Measurements from ENCODE around the gene BMPER. TPM values are rescaled to one million over a fixed set of nuclear protein-coding genes. Genes with fewer than 3 reads are reported as not detected.

BMPER gene
- total RNA-seq, 4 donors from 2014 or later = 3.1 to 33.3 (median 8.0) TPM

DNA sequence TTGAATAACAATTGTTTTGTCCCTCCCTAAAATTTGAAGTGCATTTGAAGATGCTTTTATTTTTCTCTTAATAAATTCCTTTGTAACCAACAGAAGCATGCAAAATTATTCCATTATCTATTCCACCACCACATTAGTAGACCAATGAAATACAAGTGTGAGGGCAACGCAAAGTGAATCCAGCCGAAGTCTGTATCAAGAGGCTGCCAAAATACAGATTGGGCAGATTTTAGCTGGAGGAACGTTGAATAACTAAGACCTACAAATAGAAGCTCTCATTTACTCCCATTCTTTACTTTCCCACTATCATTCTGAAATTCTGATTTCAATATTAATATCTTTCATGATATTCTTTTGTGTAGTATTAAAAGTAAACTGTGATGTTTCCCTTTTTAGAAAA lies 233.7 kb downstream of the BMPER start:
- H3K36me3 ChIP-seq = no peaks in the 10 kb centered on the region
- no peaks in the 10 kb centered on the region for H3K4me1 ChIP-seq
- TF ChIP-seq, protein P1, sequence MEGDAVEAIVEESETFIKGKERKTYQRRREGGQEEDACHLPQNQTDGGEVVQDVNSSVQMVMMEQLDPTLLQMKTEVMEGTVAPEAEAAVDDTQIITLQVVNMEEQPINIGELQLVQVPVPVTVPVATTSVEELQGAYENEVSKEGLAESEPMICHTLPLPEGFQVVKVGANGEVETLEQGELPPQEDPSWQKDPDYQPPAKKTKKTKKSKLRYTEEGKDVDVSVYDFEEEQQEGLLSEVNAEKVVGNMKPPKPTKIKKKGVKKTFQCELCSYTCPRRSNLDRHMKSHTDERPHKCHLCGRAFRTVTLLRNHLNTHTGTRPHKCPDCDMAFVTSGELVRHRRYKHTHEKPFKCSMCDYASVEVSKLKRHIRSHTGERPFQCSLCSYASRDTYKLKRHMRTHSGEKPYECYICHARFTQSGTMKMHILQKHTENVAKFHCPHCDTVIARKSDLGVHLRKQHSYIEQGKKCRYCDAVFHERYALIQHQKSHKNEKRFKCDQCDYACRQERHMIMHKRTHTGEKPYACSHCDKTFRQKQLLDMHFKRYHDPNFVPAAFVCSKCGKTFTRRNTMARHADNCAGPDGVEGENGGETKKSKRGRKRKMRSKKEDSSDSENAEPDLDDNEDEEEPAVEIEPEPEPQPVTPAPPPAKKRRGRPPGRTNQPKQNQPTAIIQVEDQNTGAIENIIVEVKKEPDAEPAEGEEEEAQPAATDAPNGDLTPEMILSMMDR (IDR thresholded peaks at IDR 0.05) = no peak
- no peaks in the 10 kb centered on the region for H3K27me3 ChIP-seq
- DNase-seq (ENCODE audit: low spot score in 2 of 2) = no peak
- H3K9me3 ChIP-seq = no peaks in the 10 kb centered on the region
- H3K4me3 ChIP-seq = no peak overlapping the region
- WGBS, 2 donors = 80 to 84% methylated on average over 3 of the region's 3 CpGs
- no peak overlapping the region for H3K27ac ChIP-seq

DNA sequence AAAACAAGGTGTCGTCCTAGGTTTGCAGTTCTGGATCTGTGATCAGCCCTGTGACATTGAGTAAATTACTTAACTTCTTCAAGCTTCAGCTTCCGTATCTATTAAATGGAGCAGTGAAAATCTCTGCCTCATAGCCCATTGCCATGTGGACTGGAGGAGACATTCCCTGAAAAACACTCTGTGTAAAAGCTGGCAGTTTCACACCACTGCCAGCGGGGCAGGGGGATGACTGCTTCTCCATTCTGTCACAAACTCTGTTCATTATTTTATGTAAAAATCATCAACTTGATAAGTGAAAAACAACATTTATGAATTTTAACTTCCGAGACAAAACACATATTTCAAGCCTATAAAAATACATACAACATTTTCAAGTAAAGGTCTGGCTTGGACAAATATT lies 234.7 kb downstream of the BMPER start:
- no peaks in the 10 kb centered on the region for H3K4me1 ChIP-seq
- no peaks in the 10 kb centered on the region for H3K27me3 ChIP-seq
- no peak overlapping the region for H3K27ac ChIP-seq
- H3K36me3 ChIP-seq = no peaks in the 10 kb centered on the region
- no peak overlapping the region for H3K4me3 ChIP-seq
- no peak for DNase-seq (ENCODE audit: low spot score in 2 of 2)
- TF ChIP-seq POLR2A (IDR thresholded peaks at IDR 0.05) (no peak), EP300 (IDR thresholded peaks at IDR 0.05) (no peak)
- TF ChIP-seq, protein P1 (IDR thresholded peaks at IDR 0.05) = no peak
- WGBS, 2 donors = 86 to 89% methylated on average over 4 of the region's 4 CpGs
- no peaks in the 10 kb centered on the region for H3K9me3 ChIP-seq

DNA sequence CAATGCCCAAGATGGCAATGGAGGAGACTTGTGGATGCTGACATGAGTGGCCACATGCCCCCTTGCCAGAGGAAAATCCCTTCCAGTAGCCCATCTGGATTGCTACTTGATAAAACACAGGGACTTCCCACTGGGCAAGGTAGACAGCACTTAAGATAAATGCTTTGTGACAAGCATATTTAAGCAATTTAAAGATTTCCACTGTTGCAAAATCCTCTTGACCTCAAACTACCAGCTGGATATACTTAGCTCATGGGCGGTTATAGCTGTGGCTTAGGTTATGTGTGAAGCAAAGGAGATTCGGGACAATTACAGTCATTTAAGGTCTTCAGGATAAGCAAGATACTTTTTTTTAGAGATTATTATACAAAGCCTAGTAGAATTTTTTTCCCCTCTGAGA lies 238.1 kb downstream of the BMPER start:
- no peaks in the 10 kb centered on the region for H3K27me3 ChIP-seq
- TF ChIP-seq, protein P1 (IDR thresholded peaks at IDR 0.05) = no peak
- TF ChIP-seq POLR2A (IDR thresholded peaks at IDR 0.05) (no peak), EP300 (IDR thresholded peaks at IDR 0.05) (no peak)
- no peak overlapping the region for H3K27ac ChIP-seq
- no peak for DNase-seq (ENCODE audit: low spot score in 2 of 2)
- H3K36me3 ChIP-seq = no peaks in the 10 kb centered on the region
- no peak overlapping the region for H3K4me3 ChIP-seq
- H3K4me1 ChIP-seq = no peaks in the 10 kb centered on the region
- no peaks in the 10 kb centered on the region for H3K9me3 ChIP-seq
- WGBS, 2 donors = 63 to 72% methylated on average over 2 of the region's 2 CpGs

DNA sequence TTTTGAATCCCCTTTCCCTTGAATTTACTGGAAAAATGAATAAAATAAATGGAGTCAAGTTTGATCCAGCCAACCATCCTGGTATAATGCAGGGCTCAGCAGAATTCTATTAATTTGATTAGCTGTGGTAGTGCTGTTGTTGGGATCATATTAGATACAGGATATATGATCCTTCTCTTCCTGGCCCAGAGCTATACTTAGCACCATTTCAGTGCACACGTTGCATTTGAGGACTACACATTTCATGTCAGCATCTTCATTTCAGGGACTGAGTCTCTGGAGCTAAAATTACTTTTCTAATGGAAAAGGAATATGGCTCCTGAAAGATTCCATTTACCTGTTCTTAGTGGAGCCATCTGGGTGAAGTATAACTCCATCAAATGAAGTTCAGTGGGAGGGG lies 240.3 kb downstream of the BMPER start:
- DNase-seq (ENCODE audit: low spot score in 2 of 2) = no peak
- Histone ChIP-seq H3K27me3 (no peaks in the 10 kb centered on the region), H3K9me3 (no peaks in the 10 kb centered on the region), H3K36me3 (no peaks in the 10 kb centered on the region), H3K4me3 (no peak overlapping the region), H3K27ac (no peak overlapping the region), H3K4me1 (no peaks in the 10 kb centered on the region)
- WGBS, 2 donors = 53 to 60% methylated on average over 1 of the region's 1 CpG
- TF ChIP-seq, protein P1 (IDR thresholded peaks at IDR 0.05) = no peak
- TF ChIP-seq POLR2A (IDR thresholded peaks at IDR 0.05) = no peak
- TF ChIP-seq EP300 (IDR thresholded peaks at IDR 0.05) = no peak

DNA sequence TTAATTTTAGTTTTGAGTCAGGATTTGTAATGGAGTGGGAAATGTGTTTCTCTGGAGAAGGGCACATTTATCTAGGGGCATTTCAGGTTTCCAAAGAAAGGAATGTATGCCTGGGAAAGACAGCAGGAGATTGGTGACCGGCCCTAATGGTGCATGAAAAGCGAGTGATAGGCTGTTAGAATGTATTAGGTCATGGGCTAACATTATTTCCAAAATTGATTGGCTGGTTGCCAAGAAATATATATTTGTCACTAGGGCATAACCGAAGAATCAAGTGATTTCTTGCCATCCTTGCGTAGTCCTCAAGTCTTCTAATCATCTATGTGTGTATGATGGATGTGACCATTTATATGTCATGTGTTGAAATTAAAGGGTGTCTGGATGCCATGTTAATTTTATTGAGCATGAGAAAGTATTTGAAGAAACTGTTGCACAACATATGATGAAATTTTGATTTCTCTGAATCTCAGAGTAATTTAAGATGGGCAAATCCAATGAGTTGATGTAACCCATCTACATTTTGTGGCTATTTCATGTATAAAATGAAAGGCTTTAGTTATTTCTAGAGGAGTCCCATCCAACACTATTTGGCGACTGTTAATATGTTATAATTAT lies 248.4 kb downstream of the BMPER start:
- Histone ChIP-seq H3K27me3 (no peaks in the 10 kb centered on the region), H3K36me3 (no peaks in the 10 kb centered on the region), H3K9me3 (no peaks in the 10 kb centered on the region), H3K27ac (no peak overlapping the region), H3K4me1 (no peaks in the 10 kb centered on the region), H3K4me3 (no peak overlapping the region)
- TF ChIP-seq EP300 (IDR thresholded peaks at IDR 0.05) = peak in 1 of 2 donors; percentile 38
- TF ChIP-seq, protein P1 (IDR thresholded peaks at IDR 0.05) = no peak
- no peak for TF ChIP-seq POLR2A (IDR thresholded peaks at IDR 0.05)
- DNase-seq (ENCODE audit: low spot score in 2 of 2) = no peak
- 87 to 92% methylated on average over 5 of the region's 5 CpGs for WGBS, 2 donors

Data from tibial nerve (tissue), 4 donors.